IMR-90 (cell line): ENCODE measurements around the gene TTC39A. TPM values are rescaled to one million over a fixed set of nuclear protein-coding genes. Genes with fewer than 3 reads are reported as not detected.
A peak's percentile ranks its signal among the peaks of the same experiment; 100 is the strongest.

Experiments used
- ATAC-seq: fragments of 200-7000 bp; cut with Tn5 transposase; 2 replicates; pipeline ENCODE4 v1.9.1; 2020; ENCODE audit warnings: low read depth, mild to moderate bottlenecking, moderate library complexity
- BruUV-seq: library from RNA; stranded (reverse); fragments of 400-500 nt; replicated peaks from 2 replicates; lab custom pipeline; 2021; lab: Mats Ljungman, UMichigan
- CTCF ChIA-PET: fragments of 300-600 bp; formaldehyde crosslinking; extraction: SDS; loops from one replicate; lab custom pipeline; 2021; ENCODE audit warnings: antibody characterized with exemption; lab: Yijun Ruan, JAX
- POLR2A ChIA-PET: fragments of 300-600 bp; sonication (Branson Sonifier 250); formaldehyde crosslinking; loops from one replicate; lab custom pipeline; 2022; ENCODE audit warnings: antibody characterized with exemption; ENCODE audit not compliant: unreplicated experiment; lab: Charles Lee
- DNase-seq: peaks from one replicate; pipeline ENCODE4 v3.0.0; 2013
- H2AFZ ChIP-seq: replicated peaks from 2 replicates; pipeline ENCODE3; 2013; ENCODE audit warnings: low read length, mild to moderate bottlenecking; ENCODE audit not compliant: poor library complexity
- H2AK5ac ChIP-seq: 2 replicates; pipeline ENCODE4 v1.6.1; 2013; ENCODE audit warnings: low read depth, low read length, inconsistent platforms
- H2AK9ac ChIP-seq: replicated peaks from 2 replicates; pipeline ENCODE3; 2013; ENCODE audit warnings: mild to moderate bottlenecking, low read depth, low read length, moderate library complexity; ENCODE audit not compliant: poor library complexity
- H2BK120ac ChIP-seq: 2 replicates; pipeline ENCODE4 v1.6.1; 2013; ENCODE audit warnings: low read depth, low read length, inconsistent platforms
- H2BK15ac ChIP-seq: 3 replicates; pipeline ENCODE4 v1.6.1; 2013; ENCODE audit warnings: low read depth, low read length, inconsistent platforms
- H2BK20ac ChIP-seq: 2 replicates; pipeline ENCODE4 v1.6.1; 2013; ENCODE audit warnings: low read depth, mild to moderate bottlenecking, inconsistent platforms, low read length, moderate library complexity
- H2BK5ac ChIP-seq: 2 replicates; pipeline ENCODE4 v1.6.1; 2013; ENCODE audit warnings: mild to moderate bottlenecking, low read depth, low read length, inconsistent platforms; ENCODE audit not compliant: poor library complexity, severe bottlenecking
- H3K14ac ChIP-seq: replicated peaks from 2 replicates; pipeline ENCODE4 v1.6.1; 2013; ENCODE audit warnings: low read depth, low read length, inconsistent platforms
- H3K18ac ChIP-seq: 2 replicates; pipeline ENCODE4 v1.6.1; 2013; ENCODE audit warnings: low read depth, low read length, control low read depth
- H3K23ac ChIP-seq: 2 replicates; pipeline ENCODE4 v1.6.1; 2013; ENCODE audit warnings: low read depth, low read length, inconsistent platforms
- H3K27ac ChIP-seq: 2 replicates; pipeline ENCODE4 v1.5.1; 2013; ENCODE audit warnings: mild to moderate bottlenecking, control low read depth, low read length; ENCODE audit not compliant: insufficient read depth
- H3K27me3 ChIP-seq: 2 replicates; pipeline ENCODE4 v1.6.1; 2013; ENCODE audit warnings: low read length; ENCODE audit not compliant: control insufficient read depth, insufficient read depth
- H3K36me3 ChIP-seq: 2 replicates; pipeline ENCODE4 v1.6.1; 2013; ENCODE audit warnings: low read length, mixed read lengths; ENCODE audit not compliant: control insufficient read depth, insufficient read depth
- H3K4ac ChIP-seq: 2 replicates; pipeline ENCODE4 v1.6.1; 2013; ENCODE audit warnings: low read depth, low read length, inconsistent platforms
- H3K4me1 ChIP-seq: 2 replicates; pipeline ENCODE4 v1.6.1; 2013; ENCODE audit warnings: low read length, mixed read lengths; ENCODE audit not compliant: control insufficient read depth, insufficient read depth
- H3K4me2 ChIP-seq: 2 replicates; pipeline ENCODE4 v1.6.1; 2013; ENCODE audit warnings: low read depth, mild to moderate bottlenecking, control low read depth, low read length, moderate library complexity
- H3K4me3 ChIP-seq: 2 replicates; pipeline ENCODE4 v1.5.1; 2013; ENCODE audit warnings: low read depth, mild to moderate bottlenecking, control low read depth, low read length, moderate library complexity; ENCODE audit not compliant: insufficient read depth
- H3K56ac ChIP-seq: 2 replicates; pipeline ENCODE4 v1.6.1; 2013; ENCODE audit warnings: low read length, inconsistent platforms; ENCODE audit not compliant: insufficient read depth; ENCODE audit errors: extremely low read depth
- H3K79me1 ChIP-seq, 2 experiments: 2 replicates each; pipeline ENCODE4 v1.6.1; 2013; ENCODE audit warnings: low read length in 2 of 2, inconsistent platforms in 1 of 2, low read depth in 1 of 2
- H3K9ac ChIP-seq: 2 replicates; pipeline ENCODE4 v1.6.1; 2013; ENCODE audit warnings: low read depth, low read length, control low read depth
- H3K9me1 ChIP-seq: 2 replicates; pipeline ENCODE4 v1.6.1; 2013; ENCODE audit warnings: low read length, inconsistent platforms; ENCODE audit not compliant: insufficient read depth
- H3K9me3 ChIP-seq: 2 replicates; pipeline ENCODE4 v1.6.1; 2013; ENCODE audit warnings: low read length; ENCODE audit not compliant: control insufficient read depth, insufficient read depth
- H4K20me1 ChIP-seq: 2 replicates; pipeline ENCODE4 v1.6.1; 2013; ENCODE audit warnings: low read length, inconsistent platforms; ENCODE audit not compliant: insufficient read depth
- H4K5ac ChIP-seq: 2 replicates; pipeline ENCODE4 v1.6.1; 2013; ENCODE audit warnings: mild to moderate bottlenecking, low read depth, low read length, control low read depth
- H4K8ac ChIP-seq, 2 experiments: 2 replicates each; pipeline ENCODE4 v1.6.1; 2013; ENCODE audit warnings: low read depth in 2 of 2, low read length in 2 of 2, control low read depth in 1 of 2, inconsistent platforms in 1 of 2
- H4K91ac ChIP-seq: 2 replicates; pipeline ENCODE4 v1.6.1; 2013; ENCODE audit warnings: low read depth, low read length, inconsistent platforms; ENCODE audit not compliant: insufficient read depth
- BHLHE40 ChIP-seq: fragments of 150-350 bp; IDR thresholded peaks from 2 replicates; pipeline ENCODE4 v1.6.1; 2016; ENCODE audit warnings: mild to moderate bottlenecking, low read depth, low read length
- CEBPB ChIP-seq: IDR thresholded peaks from 2 replicates; pipeline ENCODE4 v1.6.1; 2012; ENCODE audit warnings: low read depth, low read length, improper control_type of control experiment
- CHD1 ChIP-seq: IDR thresholded peaks from 2 replicates; pipeline ENCODE4 v1.6.1; 2012; ENCODE audit warnings: low read depth, low read length, improper control_type of control experiment
- CTCF ChIP-seq: conservative IDR thresholded peaks from 2 replicates; pipeline ENCODE4 v1.5.1; 2012; ENCODE audit warnings: mild to moderate bottlenecking, low read depth, low read length, improper control_type of control experiment
- ELK1 ChIP-seq: fragments of 150-350 bp; IDR thresholded peaks from 2 replicates; pipeline ENCODE4 v1.6.1; 2016; ENCODE audit warnings: low read depth, mild to moderate bottlenecking, low read length, moderate library complexity, borderline replicate concordance
- FOS ChIP-seq: fragments of 150-350 bp; IDR thresholded peaks from 2 replicates; pipeline ENCODE4 v1.6.1; 2016; ENCODE audit warnings: low read depth, low read length
- MAFK ChIP-seq: IDR thresholded peaks from 2 replicates; pipeline ENCODE4 v1.6.1; 2012; ENCODE audit warnings: low read depth, low read length, improper control_type of control experiment
- MAZ ChIP-seq: IDR thresholded peaks from 2 replicates; pipeline ENCODE4 v1.6.1; 2012; ENCODE audit warnings: low read depth, mild to moderate bottlenecking, low read length, improper control_type of control experiment, moderate library complexity, borderline replicate concordance
- MXI1 ChIP-seq: IDR thresholded peaks from 2 replicates; pipeline ENCODE4 v1.6.1; 2012; ENCODE audit warnings: low read depth, mild to moderate bottlenecking, low read length, moderate library complexity, borderline replicate concordance
- NFE2L2 ChIP-seq: fragments of 150-350 bp; IDR thresholded peaks from 2 replicates; pipeline ENCODE4 v1.6.1; 2016; ENCODE audit warnings: low read depth, mild to moderate bottlenecking, low read length
- POLR2A ChIP-seq: IDR thresholded peaks from 2 replicates; pipeline ENCODE4 v1.6.1; 2012; ENCODE audit warnings: mild to moderate bottlenecking, low read depth, low read length
- RAD21 ChIP-seq: IDR thresholded peaks from 2 replicates; pipeline ENCODE4 v1.6.1; 2012; ENCODE audit warnings: low read length, improper control_type of control experiment
- RCOR1 ChIP-seq: IDR thresholded peaks from 2 replicates; pipeline ENCODE4 v1.6.1; 2012; ENCODE audit warnings: mild to moderate bottlenecking, low read length, improper control_type of control experiment; ENCODE audit not compliant: insufficient replicate concordance
- RFX5 ChIP-seq: IDR thresholded peaks from 2 replicates; pipeline ENCODE4 v1.8.0; 2012; ENCODE audit warnings: low read depth, mild to moderate bottlenecking, low read length, moderate library complexity
- SMC3 ChIP-seq: fragments of 150-350 bp; IDR thresholded peaks from 2 replicates; pipeline ENCODE4 v1.6.1; 2016; ENCODE audit warnings: low read depth, mild to moderate bottlenecking, antibody characterized with exemption, low read length, moderate library complexity
- USF2 ChIP-seq: fragments of 150-350 bp; IDR thresholded peaks from 2 replicates; pipeline ENCODE4 v1.6.1; 2017; ENCODE audit warnings: mild to moderate bottlenecking, antibody characterized with exemption, low read length, low read depth
- dilution Hi-C: fragments of 300-500 bp; cut with HindIII; formaldehyde crosslinking; loops from one replicate; pipeline ENCODE4 v1.14.3; 2018; ENCODE audit warnings: low sequenced_read_pairs; ENCODE audit not compliant: unreplicated experiment
- in situ Hi-C: fragments of 300-500 bp; cut with MboI; formaldehyde crosslinking; loops from 3 replicates; pipeline ENCODE4 v1.14.3; 2019; ENCODE audit warnings: low sequenced_read_pairs, inconsistent platforms, mixed read lengths
- intact Hi-C: fragments of 100-400 bp; cut with micrococcal nuclease; formaldehyde crosslinking; loops from 2 replicates; pipeline ENCODE4 v1.10.0; 2022
- polyA plus RNA-seq, 3 experiments: library from polyadenylated mRNA; depleted of rRNA; stranded (reverse); fragments of >200 nt; gene quantifications; 2 replicates each; pipeline ENCODE4 v1.2.3, GENCODE V29; 2012; ENCODE audit warnings: low replicate concordance in 1 of 3
- total RNA-seq: library from RNA; depleted of rRNA; stranded (reverse); fragments of >200 nt; gene quantifications from 2 replicates; pipeline ENCODE4 v1.2.3, GENCODE V29; 2012

The TTC39A gene
- total and polyA plus RNA-seq, 2 of the 4 experiments (the other 2 are of a cell fraction): 0.62 to 0.72 TPM

GRCh38 chr1:51284487-51284954, 45.8 kb downstream of the TTC39A start:
- Histone ChIP-seq H2AFZ (no peak overlapping the region), H3K9me3 (no peaks in the 10 kb centered on the region), H2BK20ac (no peak overlapping the region), H4K5ac (no peak overlapping the region), H3K4me2 (no peak overlapping the region), H3K4me3 (no peak overlapping the region), H3K36me3 (peaks cover 5% of the 10 kb centered on the region), H3K4me1 (peaks cover 3% of the 10 kb centered on the region; the same call in 1 of the 2 replicates), H3K4ac (no peak overlapping the region), H3K9ac (no peak overlapping the region), H2AK5ac (no peak overlapping the region), H3K56ac (no peak overlapping the region), H4K8ac (no peak overlapping the region), H2AK9ac (no peak overlapping the region), H2BK120ac (no peak overlapping the region), H3K79me1 (0 out of 4 replicates have a peak, but pooled peaks cover 0 to 7% of the 10 kb centered on the region in 2 experiments), H3K18ac (no peak overlapping the region), H3K27me3 (no peaks in the 10 kb centered on the region), H2BK5ac (no peak overlapping the region), H4K91ac (no peak overlapping the region), H3K23ac (0 out of 2 replicates have a peak overlapping the region, but pooled peaks have one; percentile 10), H3K14ac (no peak overlapping the region), H4K20me1 (no peaks in the 10 kb centered on the region), H3K27ac (no peak overlapping the region), H2BK15ac (no peak overlapping the region), H3K9me1 (peaks cover 7% of the 10 kb centered on the region; the same call in 1 of the 2 replicates)
- dilution Hi-C loops (no loop called here), in situ Hi-C loops (no loop called here), intact Hi-C loops (no loop called here)
- DNase-seq (peak; percentile 48), ATAC-seq (0 out of 2 replicates have a peak, but pooled peaks have one; percentile 46)
- BruUV-seq: no TSS peak
- CTCF ChIA-PET: no interaction called here
- POLR2A ChIA-PET: no interaction called here
- TF ChIP-seq FOS (no peak), CEBPB (no peak), RAD21 (no peak), CHD1 (no peak), BHLHE40 (no peak), ELK1 (no peak), MXI1 (no peak), RFX5 (no peak), MAFK (no peak), NFE2L2 (no peak), MAZ (no peak), CTCF (no peak), POLR2A (no peak), USF2 (no peak), RCOR1 (no peak), SMC3 (no peak)
